Tibial nerve (tissue), 4 donors: ENCODE data around the gene CACNA1E. TPM values are rescaled to one million over a fixed set of nuclear protein-coding genes. Genes with fewer than 3 reads are reported as not detected.
"Not testable (repeated sequence)": the region's sequence is repeated elsewhere in the genome, so short reads cannot be mapped to it uniquely, and the experiment has no call there.

Source experiments
- DNase-seq, 2 donors: peaks; one replicate each; pipeline ENCODE4 v3.0.0-alpha.2; 2019; ENCODE audit warnings: low spot score in 2 of 2
- H3K27ac ChIP-seq, 4 donors: fragments of 200-600 bp; sonication (generic) in 3 of 4; one replicate each; pipeline ENCODE4 v1.5.1; 2017 to 2019; ENCODE audit warnings: mild to moderate bottlenecking in 1 of 4
- H3K27me3 ChIP-seq, 2 donors: fragments of 200-600 bp; sonication (generic) in 1 of 2; one replicate each; pipeline versions ENCODE4 v1.5.1 to v1.6.0; 2017 to 2019
- H3K36me3 ChIP-seq, 3 donors: fragments of 200-600 bp; sonication (generic); one replicate each; pipeline ENCODE4 v1.5.1; 2018 to 2019
- H3K4me1 ChIP-seq, 4 donors: fragments of 200-600 bp; sonication (generic) in 3 of 4; one replicate each; pipeline ENCODE4 v1.5.1; 2017 to 2019
- H3K4me3 ChIP-seq, 4 donors: fragments of 200-600 bp; sonication (generic) in 3 of 4; one replicate each; pipeline ENCODE4 v1.5.1; 2017 to 2019; ENCODE audit warnings: mild to moderate bottlenecking in 1 of 4, moderate library complexity in 1 of 4
- H3K9me3 ChIP-seq, 4 donors: fragments of 200-600 bp; sonication (generic) in 3 of 4; one replicate each; pipeline ENCODE4 v1.5.1; 2017 to 2019
- EP300 ChIP-seq, 2 donors: sonication (generic); formaldehyde crosslinking; IDR thresholded peaks; one replicate each; pipeline ENCODE4 v1.6.1; 2017; ENCODE audit warnings: antibody characterized with exemption in 2 of 2, mild to moderate bottlenecking in 1 of 2
- POLR2A ChIP-seq, 2 donors: fragments of 450-650 bp; IDR thresholded peaks; one replicate each; pipeline ENCODE4 v1.6.1; 2017; ENCODE audit warnings: antibody characterized with exemption in 2 of 2, mild to moderate bottlenecking in 2 of 2, moderate library complexity in 2 of 2
- WGBS, 2 donors: methylation state at CpG; one replicate each; pipeline ENCODE4 v1.1.5; 2018; 5-methylcytosine and 5-hydroxymethylcytosine counted together
- total RNA-seq, 4 donors: library from RNA; depleted of rRNA; stranded (reverse); fragments of >200 nt; gene quantifications; one replicate each; pipeline ENCODE4 v1.1.0, GENCODE V29; 2016
- TF ChIP-seq, protein P1 (sequence below), 5 experiments: fragments of 200-600 bp in 3 of 5; fragments of 450-650 bp in 2 of 5; sonication (generic) in 3 of 5; IDR thresholded peaks; one replicate each; pipeline ENCODE4 v1.5.1; 2016 to 2019; ENCODE audit warnings: antibody characterized with exemption in 5 of 5, mild to moderate bottlenecking in 3 of 5, moderate library complexity in 2 of 5

Gene CACNA1E
- total RNA-seq, 4 donors from 2014 or later = not detected

- no peak overlapping the region for H3K27ac ChIP-seq
- no peaks in the 10 kb centered on the region for H3K4me1 ChIP-seq
- TF ChIP-seq POLR2A (IDR thresholded peaks at IDR 0.05) = no peak
- TF ChIP-seq, protein P1, sequence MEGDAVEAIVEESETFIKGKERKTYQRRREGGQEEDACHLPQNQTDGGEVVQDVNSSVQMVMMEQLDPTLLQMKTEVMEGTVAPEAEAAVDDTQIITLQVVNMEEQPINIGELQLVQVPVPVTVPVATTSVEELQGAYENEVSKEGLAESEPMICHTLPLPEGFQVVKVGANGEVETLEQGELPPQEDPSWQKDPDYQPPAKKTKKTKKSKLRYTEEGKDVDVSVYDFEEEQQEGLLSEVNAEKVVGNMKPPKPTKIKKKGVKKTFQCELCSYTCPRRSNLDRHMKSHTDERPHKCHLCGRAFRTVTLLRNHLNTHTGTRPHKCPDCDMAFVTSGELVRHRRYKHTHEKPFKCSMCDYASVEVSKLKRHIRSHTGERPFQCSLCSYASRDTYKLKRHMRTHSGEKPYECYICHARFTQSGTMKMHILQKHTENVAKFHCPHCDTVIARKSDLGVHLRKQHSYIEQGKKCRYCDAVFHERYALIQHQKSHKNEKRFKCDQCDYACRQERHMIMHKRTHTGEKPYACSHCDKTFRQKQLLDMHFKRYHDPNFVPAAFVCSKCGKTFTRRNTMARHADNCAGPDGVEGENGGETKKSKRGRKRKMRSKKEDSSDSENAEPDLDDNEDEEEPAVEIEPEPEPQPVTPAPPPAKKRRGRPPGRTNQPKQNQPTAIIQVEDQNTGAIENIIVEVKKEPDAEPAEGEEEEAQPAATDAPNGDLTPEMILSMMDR (IDR thresholded peaks at IDR 0.05) = no peak
- TF ChIP-seq EP300 (IDR thresholded peaks at IDR 0.05) = no peak
- 92 to 98% methylated on average over 5 of the region's 5 CpGs for WGBS, 2 donors
- H3K27me3 ChIP-seq = no peaks in the 10 kb centered on the region
- no peak overlapping the region for H3K4me3 ChIP-seq
- no peak for DNase-seq
- no peaks in the 10 kb centered on the region for H3K36me3 ChIP-seq
- peaks cover 0 to 25% (median 0%) of the 10 kb centered on the region in 4 donors for H3K9me3 ChIP-seq
These were observed 48.1 kb downstream of the CACNA1E start for GRCh38 chr1:181531441-181531840.

DNA sequence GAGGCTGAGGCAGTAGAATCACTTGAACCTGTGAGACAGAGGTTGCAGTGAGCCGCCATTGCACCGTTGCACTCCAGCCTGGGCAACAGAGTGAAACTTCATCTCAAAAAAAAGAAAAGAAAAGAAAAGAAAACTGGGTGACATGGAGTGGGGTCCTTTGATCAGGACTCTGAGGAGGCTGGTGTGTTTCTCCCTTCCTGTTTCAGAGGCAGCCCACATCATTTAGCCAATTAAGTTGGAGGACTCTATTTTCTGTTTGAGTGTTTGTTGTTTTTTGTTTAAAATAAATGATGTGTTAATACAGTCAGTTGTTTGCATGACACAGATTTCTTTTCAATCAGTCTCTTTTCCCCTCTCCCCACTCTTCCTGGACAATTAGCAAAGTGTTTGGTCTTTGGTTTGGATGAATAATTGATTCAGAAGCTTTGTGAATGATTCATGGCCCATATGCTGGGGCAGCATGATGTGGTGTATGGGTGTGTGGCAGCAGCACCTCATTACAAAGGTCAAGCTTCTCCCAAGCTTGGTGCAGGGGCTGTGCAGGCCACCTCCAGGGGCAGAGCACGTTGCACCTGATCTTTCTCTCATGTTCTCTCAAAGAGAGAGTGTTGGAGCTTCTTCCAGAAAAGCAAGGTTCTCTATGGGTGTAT is 48.8 kb downstream of the CACNA1E start:
- H3K36me3 ChIP-seq = no peaks in the 10 kb centered on the region
- DNase-seq = no peak
- WGBS, 2 donors = 76 to 80% methylated on average over 3 of the region's 3 CpGs
- H3K27ac ChIP-seq = no peak overlapping the region
- no peak overlapping the region for H3K4me3 ChIP-seq
- H3K4me1 ChIP-seq = no peaks in the 10 kb centered on the region
- peaks cover 0 to 22% (median 0%) of the 10 kb centered on the region in 4 donors for H3K9me3 ChIP-seq
- TF ChIP-seq EP300 (IDR thresholded peaks at IDR 0.05) = no peak
- TF ChIP-seq, protein P1 (IDR thresholded peaks at IDR 0.05) = no peak
- TF ChIP-seq POLR2A (IDR thresholded peaks at IDR 0.05) = no peak
- H3K27me3 ChIP-seq = no peaks in the 10 kb centered on the region

DNA sequence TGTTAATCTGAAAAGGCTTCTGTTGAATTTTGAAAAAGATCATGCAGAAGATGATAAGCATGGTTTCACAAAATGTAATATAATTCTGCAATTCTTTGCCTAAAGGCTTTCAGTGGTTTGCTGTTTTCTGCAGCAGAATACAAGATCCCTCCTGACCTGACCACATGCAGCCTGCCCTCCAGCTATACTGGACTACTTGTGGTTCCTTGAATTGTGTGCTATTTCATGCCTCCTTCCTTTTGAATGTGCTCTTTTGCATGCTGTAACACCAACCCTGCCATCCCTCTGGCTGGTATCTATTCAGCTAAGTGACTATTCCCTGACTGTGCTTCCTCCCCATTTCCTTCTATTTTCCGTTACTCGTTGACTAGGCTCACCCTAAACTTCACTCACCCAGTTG is 55.5 kb downstream of the CACNA1E start:
- H3K4me3 ChIP-seq = no peak overlapping the region
- H3K36me3 ChIP-seq = no peaks in the 10 kb centered on the region
- H3K27me3 ChIP-seq = no peaks in the 10 kb centered on the region
- no peak for DNase-seq
- H3K9me3 ChIP-seq = no peaks in the 10 kb centered on the region
- WGBS, 2 donors = 74% methylated on average over 2 of the region's 2 CpGs
- no peak overlapping the region for H3K27ac ChIP-seq
- H3K4me1 ChIP-seq = no peaks in the 10 kb centered on the region
- TF ChIP-seq, protein P1 (IDR thresholded peaks at IDR 0.05) = no peak
- TF ChIP-seq EP300 (IDR thresholded peaks at IDR 0.05) (no peak), POLR2A (IDR thresholded peaks at IDR 0.05) (no peak)

GRCh38 chr1:181541458-181541857 is 58.1 kb downstream of the CACNA1E start:
- TF ChIP-seq, protein P1 (IDR thresholded peaks at IDR 0.05) = no peak
- no peak for TF ChIP-seq POLR2A (IDR thresholded peaks at IDR 0.05)
- no peak for TF ChIP-seq EP300 (IDR thresholded peaks at IDR 0.05)
- Histone ChIP-seq H3K4me3 (no peak overlapping the region), H3K36me3 (no peaks in the 10 kb centered on the region), H3K27me3 (no peaks in the 10 kb centered on the region), H3K27ac (no peak overlapping the region), H3K9me3 (no peaks in the 10 kb centered on the region), H3K4me1 (no peaks in the 10 kb centered on the region)
- 60 to 67% methylated on average over 5 of the region's 5 CpGs for WGBS, 2 donors
- DNase-seq = no peak

- no peak for DNase-seq
- H3K4me3 ChIP-seq = no peak overlapping the region
These were observed 58.6 kb downstream of the CACNA1E start for GRCh38 chr1:181541947-181542346.

DNA sequence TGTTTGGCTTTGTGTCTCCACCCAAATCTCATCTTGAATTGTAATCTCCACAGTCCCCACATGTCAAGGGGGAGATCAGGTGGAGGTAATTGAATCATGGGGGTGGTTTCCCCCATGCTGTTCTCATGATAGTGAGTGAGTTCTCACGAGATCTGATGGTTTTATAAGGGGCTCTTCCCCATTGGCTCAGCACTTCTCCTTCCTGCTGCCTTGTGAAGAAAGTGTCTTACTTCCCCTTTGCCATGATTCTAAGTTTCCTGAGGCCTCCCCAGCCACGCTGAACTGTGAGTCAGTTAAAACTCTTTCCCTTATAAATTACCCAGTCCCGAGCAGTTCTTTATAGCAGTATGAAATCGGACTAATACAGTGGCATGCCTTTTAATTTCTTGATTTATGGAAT is 59.1 kb downstream of the CACNA1E start:
- not testable (repeated sequence) for H3K36me3 ChIP-seq, H3K27me3 ChIP-seq, H3K4me3 ChIP-seq, H3K9me3 ChIP-seq, H3K27ac ChIP-seq, H3K4me1 ChIP-seq, DNase-seq
- WGBS, 2 donors = 57 to 67% methylated on average over 4 of the region's 4 CpGs

More at GRCh38 chr1:181541947-181542346, 58.6 kb downstream of the CACNA1E start:
- Histone ChIP-seq H3K36me3 (no peaks in the 10 kb centered on the region), H3K9me3 (no peaks in the 10 kb centered on the region), H3K4me1 (no peaks in the 10 kb centered on the region), H3K27me3 (no peaks in the 10 kb centered on the region), H3K27ac (no peak overlapping the region)
- 74 to 82% methylated on average over 2 of the region's 2 CpGs for WGBS, 2 donors
- no peak for TF ChIP-seq EP300 (IDR thresholded peaks at IDR 0.05)
- TF ChIP-seq POLR2A (IDR thresholded peaks at IDR 0.05) = no peak
- TF ChIP-seq, protein P1 (IDR thresholded peaks at IDR 0.05) = no peak
